Neural cell (in vitro differentiated cells): ENCODE results near the gene CCER1. TPM values are rescaled to one million over a fixed set of nuclear protein-coding genes. Genes with fewer than 3 reads are reported as not detected.

Experiments used
- H2AFZ ChIP-seq: fragments of 200-600, 300-800 bp; sonication (generic), shearing (Covaris generic); 2 replicates; pipeline ENCODE4 v1.6.0; 2014; ENCODE audit warnings: low read depth, mild to moderate bottlenecking, antibody characterized with exemption, low read length, moderate library complexity
- H3F3A ChIP-seq: fragments of 200-600 bp; shearing (Covaris generic); 2 replicates; pipeline ENCODE4 v1.6.1; 2016; ENCODE audit warnings: mild to moderate bottlenecking, moderate library complexity, mixed read lengths, antibody characterized with exemption, low read length; ENCODE audit not compliant: insufficient read depth, poor library complexity, severe bottlenecking
- H3K27ac ChIP-seq: fragments of 200-600, 300-800 bp; sonication (generic), shearing (Covaris generic); 2 replicates; pipeline ENCODE4 v1.5.1; 2014; ENCODE audit warnings: mild to moderate bottlenecking, low read length, moderate library complexity
- H3K27me3 ChIP-seq: fragments of 300-800, 200-600 bp; sonication (generic), shearing (Covaris generic); 2 replicates; pipeline ENCODE4 v1.6.0; 2014; ENCODE audit warnings: mild to moderate bottlenecking, low read depth, low read length, moderate library complexity; ENCODE audit not compliant: insufficient read depth
- H3K36me3 ChIP-seq: fragments of 300-800, 200-600 bp; sonication (generic), shearing (Covaris generic); 2 replicates; pipeline ENCODE4 v1.5.1; 2014; ENCODE audit warnings: mild to moderate bottlenecking, antibody characterized with exemption, low read length, moderate library complexity; ENCODE audit not compliant: insufficient read depth
- H3K4me2 ChIP-seq: fragments of 300-800, 200-600 bp; sonication (generic), shearing (Covaris generic); 2 replicates; pipeline ENCODE4 v1.6.0; 2014; ENCODE audit warnings: mild to moderate bottlenecking, low read length
- H3K4me3 ChIP-seq: fragments of 300-800, 200-600 bp; sonication (generic), shearing (Covaris generic); 2 replicates; pipeline ENCODE4 v1.5.1; 2014; ENCODE audit warnings: mild to moderate bottlenecking, low read length, moderate library complexity
- H3K79me2 ChIP-seq: fragments of 200-600 bp; shearing (Covaris generic); replicated peaks from 2 replicates; pipeline ENCODE4 v1.6.0; 2014; ENCODE audit warnings: mild to moderate bottlenecking, low read length, moderate library complexity; ENCODE audit not compliant: insufficient read depth
- H3K9ac ChIP-seq: fragments of 300-800, 200-600 bp; sonication (generic), shearing (Covaris generic); 2 replicates; pipeline ENCODE4 v1.6.1; 2016; ENCODE audit warnings: mild to moderate bottlenecking, low read length, mixed read lengths
- H3K9me2 ChIP-seq: fragments of 200-600 bp; shearing (Covaris generic); 2 replicates; pipeline ENCODE4 v1.6.1; 2016; ENCODE audit warnings: mild to moderate bottlenecking, low read length, mixed read lengths; ENCODE audit not compliant: insufficient read depth
- H3K9me3 ChIP-seq: fragments of 200-600, 300-800 bp; sonication (generic), shearing (Covaris generic); 2 replicates; pipeline ENCODE4 v1.6.1; 2016; ENCODE audit warnings: mild to moderate bottlenecking, mixed run types, low read length, moderate library complexity, mixed read lengths
- H4K20me1 ChIP-seq: fragments of 200-600 bp; shearing (Covaris generic); 2 replicates; pipeline ENCODE4 v1.6.1; 2016; ENCODE audit warnings: mild to moderate bottlenecking, mixed run types; ENCODE audit not compliant: insufficient read depth
- CTCF ChIP-seq: fragments of 450-650 bp; IDR thresholded peaks from 2 replicates; pipeline ENCODE4 v1.5.1; 2014; ENCODE audit warnings: antibody characterized with exemption, mild to moderate bottlenecking, moderate library complexity; ENCODE audit not compliant: poor library complexity, severe bottlenecking
- EP300 ChIP-seq: fragments of 450-650 bp; conservative IDR thresholded peaks from 2 replicates; pipeline ENCODE4 v1.6.1; 2014; ENCODE audit warnings: antibody characterized with exemption, mild to moderate bottlenecking, moderate library complexity; ENCODE audit not compliant: poor library complexity, severe bottlenecking
- EZH2 ChIP-seq: fragments of 200-600, 300-800 bp; shearing (Covaris generic), sonication (generic); IDR thresholded peaks from 2 replicates; pipeline ENCODE4 v1.6.1; 2014; ENCODE audit warnings: antibody characterized with exemption, low read length, borderline replicate concordance, mild to moderate bottlenecking; ENCODE audit not compliant: insufficient read depth, poor library complexity, severe bottlenecking
- MXI1 ChIP-seq: fragments of 450-650 bp; conservative IDR thresholded peaks from 2 replicates; pipeline ENCODE4 v1.6.1; 2014; ENCODE audit warnings: antibody characterized with exemption, mild to moderate bottlenecking; ENCODE audit not compliant: poor library complexity, severe bottlenecking
- RAD21 ChIP-seq: fragments of 450-650 bp; conservative IDR thresholded peaks from 2 replicates; pipeline ENCODE4 v1.6.1; 2014; ENCODE audit warnings: antibody characterized with exemption, mild to moderate bottlenecking, moderate library complexity
- REST ChIP-seq: IDR thresholded peaks from 2 replicates; pipeline ENCODE4 v1.6.1; 2012; ENCODE audit warnings: borderline replicate concordance
- SMC3 ChIP-seq: fragments of 450-650 bp; conservative IDR thresholded peaks from 2 replicates; pipeline ENCODE4 v1.6.1; 2014; ENCODE audit warnings: antibody characterized with exemption, mild to moderate bottlenecking, moderate library complexity; ENCODE audit not compliant: poor library complexity
- TAF1 ChIP-seq: IDR thresholded peaks from 2 replicates; pipeline ENCODE4 v1.6.1; 2012; ENCODE audit warnings: low read depth
- polyA plus RNA-seq: library from polyadenylated mRNA; depleted of rRNA; stranded (reverse); fragments of >200 nt; gene quantifications from 2 replicates; pipeline ENCODE4 v1.2.3, GENCODE V29; 2014

The CCER1 gene
- polyA plus RNA-seq, 1 donor from 2014 or later = not detected

DNA sequence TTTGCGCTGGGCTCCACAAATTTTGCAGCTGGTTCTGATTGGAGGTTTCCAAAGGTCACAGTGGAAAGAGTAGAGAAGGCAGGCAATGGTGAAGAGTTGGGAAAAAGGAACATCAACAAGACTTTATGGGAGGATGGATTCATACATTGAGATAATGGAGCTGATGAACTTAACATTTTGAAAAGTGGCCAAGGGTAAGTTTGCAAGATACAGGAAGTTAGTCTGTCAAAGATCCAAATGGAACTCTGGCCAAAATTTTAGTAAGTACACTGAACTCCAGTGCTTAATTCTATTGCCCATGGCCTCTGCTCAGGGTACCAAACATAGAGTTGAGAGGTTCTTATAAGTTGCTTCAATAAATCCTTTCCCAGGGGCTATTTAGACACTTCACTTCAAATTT, 15.6 kb downstream of the CCER1 start:
- H4K20me1 ChIP-seq = no peaks in the 10 kb centered on the region
- H3K27me3 ChIP-seq = no peaks in the 10 kb centered on the region
- no peak overlapping the region for H3K9ac ChIP-seq
- H3K79me2 ChIP-seq = no peaks in the 10 kb centered on the region
- H2AFZ ChIP-seq = no peak overlapping the region
- no peaks in the 10 kb centered on the region for H3K9me2 ChIP-seq
- no peak overlapping the region for H3K27ac ChIP-seq
- no peaks in the 10 kb centered on the region for H3F3A ChIP-seq
- H3K4me2 ChIP-seq = no peak overlapping the region
- no peaks in the 10 kb centered on the region for H3K9me3 ChIP-seq
- H3K4me3 ChIP-seq = no peak overlapping the region
- no peak for TF ChIP-seq REST
- no peak for TF ChIP-seq MXI1
- no peak for TF ChIP-seq EP300
- TF ChIP-seq EZH2 = no peak
- no peak for TF ChIP-seq RAD21
- TF ChIP-seq SMC3 = no peak
- no peak for TF ChIP-seq TAF1
- H3K36me3 ChIP-seq = no peaks in the 10 kb centered on the region

GRCh38 chr12:90938451-90938850, 16.5 kb downstream of the CCER1 start:
- TF ChIP-seq RAD21 = no peak
- no peak for TF ChIP-seq EP300
- no peak for TF ChIP-seq REST
- no peak for TF ChIP-seq CTCF
- no peak for TF ChIP-seq EZH2
- TF ChIP-seq SMC3 = no peak
- TF ChIP-seq TAF1 = no peak
- TF ChIP-seq MXI1 = no peak
- no peak overlapping the region for H2AFZ ChIP-seq
- H3K9me3 ChIP-seq = no peaks in the 10 kb centered on the region
- H4K20me1 ChIP-seq = no peaks in the 10 kb centered on the region
- H3K9me2 ChIP-seq = no peaks in the 10 kb centered on the region
- H3K4me3 ChIP-seq = no peak overlapping the region
- H3F3A ChIP-seq = no peaks in the 10 kb centered on the region
- H3K9ac ChIP-seq = no peak overlapping the region
- H3K27me3 ChIP-seq = no peaks in the 10 kb centered on the region
- H3K36me3 ChIP-seq = no peaks in the 10 kb centered on the region
- no peak overlapping the region for H3K27ac ChIP-seq
- H3K4me2 ChIP-seq = no peak overlapping the region
- no peaks in the 10 kb centered on the region for H3K79me2 ChIP-seq
